CD4-positive, alpha-beta T cell (primary cell): ENCODE measurements around the gene CATSPERE. TPM values are rescaled to one million over a fixed set of nuclear protein-coding genes. Genes with fewer than 3 reads are reported as not detected.

Source experiments
- total RNA-seq, 174 experiments: library from RNA in 2 of 174; stranded (reverse) in 2 of 174; gene quantifications; one replicate each; pipeline ENCODE4 v1.2.3 and lab custom pipeline; 2021 to 2026

Gene CATSPERE
- total RNA-seq, 2 experiments from 2014 or later = 0.91 to 1.4 TPM

Other genes starting within 250 kb of the CATSPERE start
- 10 to 100 TPM; 30.8 to 34.0 TPM for gene ADSS2, start 9.4 kb upstream of the CATSPERE start, total RNA-seq
- 10 to 100 TPM; 12.9 to 13.7 TPM for gene DESI2, start 191.9 kb downstream of the CATSPERE start, total RNA-seq